DOHH2 (cell line): ENCODE measurements around the gene ASPSCR1.
A peak's percentile ranks its signal among the peaks of the same experiment; 100 is the strongest.

ENCODE experiments used
- H3F3A ChIP-seq: fragments of 200-600 bp; sonication (generic), shearing (Covaris generic); 2 replicates; pipeline ENCODE4 v1.6.0; 2016; ENCODE audit warnings: antibody characterized with exemption, mild to moderate bottlenecking; ENCODE audit not compliant: control insufficient read depth, insufficient read depth
- H3K27ac ChIP-seq: fragments of 200-600 bp; sonication (generic); 2 replicates; pipeline ENCODE4 v1.5.1; 2014; ENCODE audit warnings: low read depth, mild to moderate bottlenecking, low read length, moderate library complexity
- H3K27me3 ChIP-seq: fragments of 200-600 bp; sonication (generic); 2 replicates; pipeline ENCODE4 v1.6.1; 2014; ENCODE audit warnings: mild to moderate bottlenecking, low read length, mixed read lengths; ENCODE audit not compliant: control insufficient read depth
- H3K36me3 ChIP-seq: fragments of 200-600 bp; sonication (generic); 2 replicates; pipeline ENCODE4 v1.6.1; 2014; ENCODE audit warnings: mild to moderate bottlenecking, low read length, moderate library complexity, mixed read lengths; ENCODE audit not compliant: control insufficient read depth
- H3K4me1 ChIP-seq: fragments of 200-600 bp; sonication (generic); 2 replicates; pipeline ENCODE4 v1.6.1; 2014; ENCODE audit warnings: mild to moderate bottlenecking, low read length, mixed read lengths; ENCODE audit not compliant: control insufficient read depth
- H3K4me2 ChIP-seq: fragments of 200-600 bp; sonication (generic); 2 replicates; pipeline ENCODE4 v1.6.0; 2014; ENCODE audit warnings: mild to moderate bottlenecking, low read length, moderate library complexity
- H3K4me3 ChIP-seq: fragments of 200-600 bp; sonication (generic); 2 replicates; pipeline ENCODE4 v1.5.1; 2014; ENCODE audit warnings: mild to moderate bottlenecking, low read length, mixed read lengths
- H3K79me2 ChIP-seq: fragments of 200-600 bp; sonication (generic); 2 replicates; pipeline ENCODE4 v1.6.1; 2014; ENCODE audit warnings: mild to moderate bottlenecking, low read length, mixed read lengths; ENCODE audit not compliant: control insufficient read depth
- H3K9me2 ChIP-seq: fragments of 200-600 bp; sonication (generic); replicated peaks from 2 replicates; pipeline ENCODE4 v1.6.1; 2014; ENCODE audit warnings: mild to moderate bottlenecking, low read length, mixed read lengths; ENCODE audit not compliant: control insufficient read depth
- H3K9me3 ChIP-seq: fragments of 200-600 bp; sonication (generic); 2 replicates; pipeline ENCODE4 v1.6.1; 2014; ENCODE audit warnings: antibody characterized with exemption, low read length, mixed read lengths; ENCODE audit not compliant: control insufficient read depth, insufficient read depth
- H4K20me1 ChIP-seq: fragments of 200-600 bp; sonication (generic); 2 replicates; pipeline ENCODE4 v1.6.0; 2014; ENCODE audit warnings: low read depth, mild to moderate bottlenecking, antibody characterized with exemption, low read length, moderate library complexity; ENCODE audit not compliant: control insufficient read depth, insufficient read depth
- CTCF ChIP-seq: fragments of 200-600 bp; sonication (generic); IDR thresholded peaks from one replicate; pipeline ENCODE4 v1.5.1; 2014; ENCODE audit warnings: antibody characterized with exemption, mild to moderate bottlenecking, low read depth, low read length; ENCODE audit not compliant: poor library complexity, severe bottlenecking
- EZH2phosphoT487 ChIP-seq: fragments of 200-600 bp; sonication (generic); IDR thresholded peaks from 2 replicates; pipeline ENCODE4 v1.6.1; 2017; ENCODE audit warnings: borderline replicate concordance, mild to moderate bottlenecking, antibody characterized with exemption, low read length, moderate library complexity, mixed read lengths

ASPSCR1 gene

GRCh38 chr17:81964081-81964849, 13.2 kb upstream of the ASPSCR1 start:
- no peaks in the 10 kb centered on the region for H3F3A ChIP-seq
- H3K27me3 ChIP-seq, result peaks cover 58% of the 10 kb centered on the region
- no peak overlapping the region for H3K4me3 ChIP-seq
- TF ChIP-seq CTCF (no peak), EZH2phosphoT487 (no peak)
- H3K27ac ChIP-seq, result no peak overlapping the region
- no peaks in the 10 kb centered on the region for H3K9me2 ChIP-seq
- H3K4me1 ChIP-seq, result peaks cover 33% of the 10 kb centered on the region
- no peaks in the 10 kb centered on the region for H3K36me3 ChIP-seq
- no peaks in the 10 kb centered on the region for H3K9me3 ChIP-seq
- no peaks in the 10 kb centered on the region for H4K20me1 ChIP-seq
- H3K4me2 ChIP-seq, result no peak overlapping the region
- no peaks in the 10 kb centered on the region for H3K79me2 ChIP-seq

GRCh38 chr17:81966343-81967243, 10.8 kb upstream of the ASPSCR1 start:
- Histone ChIP-seq H3K4me3 (peak overlapping the region; percentile 62), H4K20me1 (no peaks in the 10 kb centered on the region), H3K9me3 (no peaks in the 10 kb centered on the region), H3K27ac (no peak overlapping the region), H3K4me1 (peaks cover 27% of the 10 kb centered on the region), H3K36me3 (no peaks in the 10 kb centered on the region), H3K27me3 (peaks cover 48% of the 10 kb centered on the region), H3K9me2 (no peaks in the 10 kb centered on the region), H3K4me2 (peak overlapping the region; percentile 68), H3F3A (no peaks in the 10 kb centered on the region), H3K79me2 (no peaks in the 10 kb centered on the region)
- TF ChIP-seq CTCF, result no peak
- no peak for TF ChIP-seq EZH2phosphoT487

GRCh38 chr17:81967244-81967532, 10.2 kb upstream of the ASPSCR1 start:
- no peaks in the 10 kb centered on the region for H3K9me2 ChIP-seq
- H3K27ac ChIP-seq, result no peak overlapping the region
- no peaks in the 10 kb centered on the region for H3K36me3 ChIP-seq
- peak overlapping the region; percentile 62 for H3K4me3 ChIP-seq
- peaks cover 27% of the 10 kb centered on the region for H3K4me1 ChIP-seq
- H4K20me1 ChIP-seq, result no peaks in the 10 kb centered on the region
- H3K4me2 ChIP-seq, result peak overlapping the region; percentile 68
- no peaks in the 10 kb centered on the region for H3K9me3 ChIP-seq
- no peaks in the 10 kb centered on the region for H3F3A ChIP-seq
- no peak for TF ChIP-seq EZH2phosphoT487
- peaks cover 47% of the 10 kb centered on the region for H3K27me3 ChIP-seq
- H3K79me2 ChIP-seq, result no peaks in the 10 kb centered on the region
